HCT116 (cell line): ENCODE measurements around the gene KHDC4.

Experiments used
- YY1 ChIP-seq: IDR thresholded peaks from 2 replicates; pipeline ENCODE4 v1.6.1; 2011; ENCODE audit warnings: low read length, low read depth, moderate library complexity, mild to moderate bottlenecking; ENCODE audit not compliant: insufficient replicate concordance; ENCODE audit errors: extremely low read depth
- TF ChIP-seq, protein P1 (sequence below), 3 experiments: fragments of 200-600 bp in 1 of 3; sonication (generic) in 1 of 3; IDR thresholded peaks in 2 of 3; conservative IDR thresholded peaks in 1 of 3; 2 replicates each; pipeline ENCODE4 v1.5.1; 2012 to 2017; ENCODE audit warnings: low read depth in 2 of 3, low read length in 2 of 3, antibody characterized with exemption in 1 of 3, borderline replicate concordance in 1 of 3, control low read depth in 1 of 3, mild to moderate bottlenecking in 1 of 3, mixed read lengths in 1 of 3, mixed run types in 1 of 3, moderate library complexity in 1 of 3; ENCODE audit not compliant: insufficient read depth in 1 of 3

- TF ChIP-seq YY1: no peak
- TF ChIP-seq, protein P1, sequence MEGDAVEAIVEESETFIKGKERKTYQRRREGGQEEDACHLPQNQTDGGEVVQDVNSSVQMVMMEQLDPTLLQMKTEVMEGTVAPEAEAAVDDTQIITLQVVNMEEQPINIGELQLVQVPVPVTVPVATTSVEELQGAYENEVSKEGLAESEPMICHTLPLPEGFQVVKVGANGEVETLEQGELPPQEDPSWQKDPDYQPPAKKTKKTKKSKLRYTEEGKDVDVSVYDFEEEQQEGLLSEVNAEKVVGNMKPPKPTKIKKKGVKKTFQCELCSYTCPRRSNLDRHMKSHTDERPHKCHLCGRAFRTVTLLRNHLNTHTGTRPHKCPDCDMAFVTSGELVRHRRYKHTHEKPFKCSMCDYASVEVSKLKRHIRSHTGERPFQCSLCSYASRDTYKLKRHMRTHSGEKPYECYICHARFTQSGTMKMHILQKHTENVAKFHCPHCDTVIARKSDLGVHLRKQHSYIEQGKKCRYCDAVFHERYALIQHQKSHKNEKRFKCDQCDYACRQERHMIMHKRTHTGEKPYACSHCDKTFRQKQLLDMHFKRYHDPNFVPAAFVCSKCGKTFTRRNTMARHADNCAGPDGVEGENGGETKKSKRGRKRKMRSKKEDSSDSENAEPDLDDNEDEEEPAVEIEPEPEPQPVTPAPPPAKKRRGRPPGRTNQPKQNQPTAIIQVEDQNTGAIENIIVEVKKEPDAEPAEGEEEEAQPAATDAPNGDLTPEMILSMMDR (IDR thresholded peaks at IDR 0.05 in 2 of 3, conservative IDR thresholded peaks at IDR 0.05 in 1 of 3; ENCODE audit: borderline replicate concordance in 1 of 3, insufficient read depth in 1 of 3, low read depth in 2 of 3, low read length in 2 of 3): peak in 1 of 3 experiments; percentile 25; a peak in 2 of 6 replicates
Observed at GRCh38 chr1:155966135-155966534, 31.9 kb upstream of the KHDC4 start.
